Endodermal cell (in vitro differentiated cells): Measurements from ENCODE around the gene IRF9. TPM values are rescaled to one million over a fixed set of nuclear protein-coding genes. Genes with fewer than 3 reads are reported as not detected.

Source experiments
- DNase-seq: peaks from one replicate; pipeline ENCODE4 v3.0.0-alpha.2; 2017
- H3K27ac ChIP-seq: 2 replicates; pipeline ENCODE4 v1.5.1; 2013; ENCODE audit warnings: mild to moderate bottlenecking, low read depth, low read length, moderate library complexity
- H3K27me3 ChIP-seq: 2 replicates; pipeline ENCODE4 v1.6.1; 2013; ENCODE audit warnings: mild to moderate bottlenecking, low read length, moderate library complexity; ENCODE audit not compliant: insufficient read depth, control insufficient read depth, poor library complexity, severe bottlenecking
- H3K36me3 ChIP-seq: 2 replicates; pipeline ENCODE4 v1.7.0; 2013; ENCODE audit warnings: mild to moderate bottlenecking, low read length, moderate library complexity; ENCODE audit not compliant: control insufficient read depth, insufficient read depth
- H3K4me1 ChIP-seq: one replicate; pipeline ENCODE4 v1.7.0; 2013; ENCODE audit warnings: low read length; ENCODE audit not compliant: control insufficient read depth, insufficient read depth
- H3K4me3 ChIP-seq: 2 replicates; pipeline ENCODE4 v1.5.1; 2013; ENCODE audit warnings: mild to moderate bottlenecking, low read length, moderate library complexity
- H3K9ac ChIP-seq: 2 replicates; pipeline ENCODE4 v1.6.1; 2013; ENCODE audit warnings: mild to moderate bottlenecking, low read length, moderate library complexity; ENCODE audit not compliant: poor library complexity, severe bottlenecking; ENCODE audit errors: extremely low read depth
- H3K9me3 ChIP-seq: 2 replicates; pipeline ENCODE4 v1.6.1; 2013; ENCODE audit warnings: mild to moderate bottlenecking, low read length, moderate library complexity; ENCODE audit not compliant: control insufficient read depth
- H3K27ac Mint-ChIP-seq: 2 replicates; pipeline ENCODE4 v1.8.0; 2020; ENCODE audit warnings: mixed read lengths
- H3K27me3 Mint-ChIP-seq: 2 replicates; pipeline ENCODE4 v1.8.0; 2021; ENCODE audit warnings: mild to moderate bottlenecking, mixed read lengths; ENCODE audit not compliant: insufficient read depth
- H3K36me3 Mint-ChIP-seq: 2 replicates; pipeline ENCODE4 v1.8.0; 2020; ENCODE audit warnings: low read depth, mixed read lengths
- H3K4me1 Mint-ChIP-seq: 2 replicates; pipeline ENCODE4 v1.8.0; 2020; ENCODE audit warnings: mixed read lengths
- H3K4me3 Mint-ChIP-seq: 2 replicates; pipeline ENCODE4 v1.8.0; 2020; ENCODE audit warnings: mild to moderate bottlenecking, moderate library complexity, mixed read lengths
- H3K9me3 Mint-ChIP-seq: 2 replicates; pipeline ENCODE4 v1.8.0; 2020; ENCODE audit warnings: mild to moderate bottlenecking, mixed read lengths
- WGBS, 2 experiments: methylation state at CpG; one replicate each; pipeline versions ENCODE4 v1.1.5 to v1.1.7; 2013; ENCODE audit warnings: missing lambda C conversion rate in 2 of 2, mixed read lengths in 1 of 2; ENCODE audit not compliant: insufficient coverage in 1 of 2, insufficient read length in 1 of 2; 5-methylcytosine and 5-hydroxymethylcytosine counted together
- total RNA-seq, 2 donors: library from RNA; stranded (reverse); fragmentation: NEBNext Ultra II Directional in 1 of 2; extraction: Animal tissue kit (Norgen Biotek cat#: 25700) in 1 of 2; gene quantifications; 2 replicates in 1 of 2; 3 replicates in 1 of 2; pipeline ENCODE4 v1.2.1, GENCODE V29; 2021
- TF ChIP-seq, protein P1 (sequence below): fragments of 200-600 bp; sonication (generic); conservative IDR thresholded peaks from 2 replicates; pipeline ENCODE4 v1.5.0; 2021; ENCODE audit warnings: antibody characterized with exemption, mild to moderate bottlenecking

Gene IRF9
- total RNA-seq, 2 donors from 2014 or later: 13.6 to 26.9 TPM

DNA sequence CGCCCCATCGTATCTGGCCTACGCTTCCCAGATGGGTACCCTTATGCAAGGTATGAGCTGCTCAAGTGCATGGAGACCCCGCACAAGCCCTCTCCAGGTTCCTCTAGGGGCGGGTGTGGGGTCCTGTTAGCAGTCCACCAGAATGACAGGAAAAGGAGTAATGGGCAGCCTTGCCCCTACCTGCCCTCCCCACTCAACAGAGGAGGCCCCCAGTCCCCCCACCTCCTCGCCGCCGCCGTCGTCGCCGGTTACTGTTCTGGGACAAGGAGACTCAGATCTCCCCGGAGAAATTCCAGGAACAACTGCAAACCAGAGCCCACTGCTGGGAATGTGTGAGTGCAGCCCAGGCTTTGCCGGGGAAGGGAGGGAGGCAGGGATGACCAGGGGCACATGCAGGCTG, 16.8 kb downstream of the IRF9 start:
- no peaks in the 10 kb centered on the region for H3K9me3 ChIP-seq
- Mint-ChIP-seq H3K27me3 (no peaks in the 10 kb centered on the region), H3K27ac (no peak overlapping the region), H3K4me1 (no peaks in the 10 kb centered on the region), H3K9me3 (no peaks in the 10 kb centered on the region), H3K36me3 (peaks cover 58% of the 10 kb centered on the region), H3K4me3 (no peak overlapping the region)
- DNase-seq: no peak
- H3K4me3 ChIP-seq: no peak overlapping the region
- H3K4me1 ChIP-seq: no peaks in the 10 kb centered on the region
- H3K27ac ChIP-seq: no peak overlapping the region
- 95 to 100% methylated on average over 3 to 13 of the region's 14 CpGs for WGBS, 2 experiments
- no peak overlapping the region for H3K9ac ChIP-seq
- TF ChIP-seq, protein P1, sequence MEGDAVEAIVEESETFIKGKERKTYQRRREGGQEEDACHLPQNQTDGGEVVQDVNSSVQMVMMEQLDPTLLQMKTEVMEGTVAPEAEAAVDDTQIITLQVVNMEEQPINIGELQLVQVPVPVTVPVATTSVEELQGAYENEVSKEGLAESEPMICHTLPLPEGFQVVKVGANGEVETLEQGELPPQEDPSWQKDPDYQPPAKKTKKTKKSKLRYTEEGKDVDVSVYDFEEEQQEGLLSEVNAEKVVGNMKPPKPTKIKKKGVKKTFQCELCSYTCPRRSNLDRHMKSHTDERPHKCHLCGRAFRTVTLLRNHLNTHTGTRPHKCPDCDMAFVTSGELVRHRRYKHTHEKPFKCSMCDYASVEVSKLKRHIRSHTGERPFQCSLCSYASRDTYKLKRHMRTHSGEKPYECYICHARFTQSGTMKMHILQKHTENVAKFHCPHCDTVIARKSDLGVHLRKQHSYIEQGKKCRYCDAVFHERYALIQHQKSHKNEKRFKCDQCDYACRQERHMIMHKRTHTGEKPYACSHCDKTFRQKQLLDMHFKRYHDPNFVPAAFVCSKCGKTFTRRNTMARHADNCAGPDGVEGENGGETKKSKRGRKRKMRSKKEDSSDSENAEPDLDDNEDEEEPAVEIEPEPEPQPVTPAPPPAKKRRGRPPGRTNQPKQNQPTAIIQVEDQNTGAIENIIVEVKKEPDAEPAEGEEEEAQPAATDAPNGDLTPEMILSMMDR: no peak
- H3K36me3 ChIP-seq: peaks cover 37% of the 10 kb centered on the region
- H3K27me3 ChIP-seq: no peaks in the 10 kb centered on the region

- WGBS, 2 experiments: 92 to 94% methylated on average over 4 to 12 of the region's 12 CpGs
- no peak overlapping the region for H3K9ac ChIP-seq
- H3K9me3 ChIP-seq: no peaks in the 10 kb centered on the region
- peaks cover 59% of the 10 kb centered on the region for H3K36me3 Mint-ChIP-seq
- no peaks in the 10 kb centered on the region for H3K9me3 Mint-ChIP-seq
- TF ChIP-seq, protein P1: no peak
- H3K4me3 ChIP-seq: no peak overlapping the region
- H3K27ac ChIP-seq: no peak overlapping the region
- no peaks in the 10 kb centered on the region for H3K27me3 Mint-ChIP-seq
- no peak overlapping the region for H3K4me3 Mint-ChIP-seq
- no peak for DNase-seq
- no peaks in the 10 kb centered on the region for H3K4me1 ChIP-seq
- peaks cover 44% of the 10 kb centered on the region for H3K36me3 ChIP-seq
- H3K27ac Mint-ChIP-seq: no peak overlapping the region
- no peaks in the 10 kb centered on the region for H3K27me3 ChIP-seq
- no peaks in the 10 kb centered on the region for H3K4me1 Mint-ChIP-seq
Measured at GRCh38 chr14:24178399-24179178, 17.5 kb downstream of the IRF9 start.

DNA sequence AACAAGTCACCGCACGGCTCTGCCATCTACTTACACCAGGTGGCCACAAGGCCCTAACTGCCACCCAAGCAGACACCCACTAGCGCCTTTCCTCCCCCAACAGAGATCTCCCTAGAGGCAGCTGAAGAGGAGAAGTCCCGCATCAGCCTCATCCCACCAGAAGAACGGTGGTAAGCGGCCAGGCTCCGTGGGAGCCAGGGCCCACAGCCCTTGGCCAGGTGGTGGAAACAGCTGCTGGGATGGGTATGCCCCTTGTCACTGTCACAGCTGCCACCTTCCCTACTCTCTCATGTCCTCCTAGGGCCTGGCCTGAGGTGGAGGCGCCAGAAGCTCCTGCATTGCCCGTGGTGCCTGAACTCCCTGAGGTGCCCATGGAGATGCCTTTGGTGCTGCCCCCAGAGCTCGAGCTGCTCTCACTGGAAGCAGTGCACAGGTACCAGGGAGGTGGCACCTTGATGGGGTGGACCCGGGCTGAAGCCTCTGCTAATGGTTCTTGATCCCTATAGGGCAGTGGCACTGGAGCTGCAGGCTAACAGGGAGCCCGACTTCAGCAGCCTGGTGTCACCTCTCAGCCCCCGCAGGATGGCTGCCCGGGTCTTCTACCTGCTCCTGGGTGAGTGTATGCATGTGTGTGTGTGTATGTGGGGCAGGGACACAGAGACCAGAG, 18.4 kb downstream of the IRF9 start:
- Mint-ChIP-seq H3K27me3 (no peaks in the 10 kb centered on the region), H3K4me1 (no peaks in the 10 kb centered on the region), H3K27ac (no peak overlapping the region), H3K4me3 (no peak overlapping the region), H3K36me3 (peaks cover 61% of the 10 kb centered on the region), H3K9me3 (no peaks in the 10 kb centered on the region)
- no peak overlapping the region for H3K4me3 ChIP-seq
- no peak for DNase-seq
- peaks cover 51% of the 10 kb centered on the region for H3K36me3 ChIP-seq
- 89 to 98% methylated on average over 10 to 14 of the region's 14 CpGs for WGBS, 2 experiments
- H3K27ac ChIP-seq: no peak overlapping the region
- no peaks in the 10 kb centered on the region for H3K27me3 ChIP-seq
- no peaks in the 10 kb centered on the region for H3K9me3 ChIP-seq
- H3K4me1 ChIP-seq: no peaks in the 10 kb centered on the region
- TF ChIP-seq, protein P1: no peak
- no peak overlapping the region for H3K9ac ChIP-seq
